ENCODE data around the gene SSR3. TPM values are rescaled to one million over a fixed set of nuclear protein-coding genes. Genes with fewer than 3 reads are reported as not detected.
"Not testable (repeated sequence)": the region's sequence is repeated elsewhere in the genome, so short reads cannot be mapped to it uniquely, and the experiment has no call there.

The SSR3 gene
- polyA plus RNA-seq (ENCODE audit: insufficient read length in 4 of 4) = 100 to 1,000 TPM; 136 to 152 (median 149) TPM

DNA sequence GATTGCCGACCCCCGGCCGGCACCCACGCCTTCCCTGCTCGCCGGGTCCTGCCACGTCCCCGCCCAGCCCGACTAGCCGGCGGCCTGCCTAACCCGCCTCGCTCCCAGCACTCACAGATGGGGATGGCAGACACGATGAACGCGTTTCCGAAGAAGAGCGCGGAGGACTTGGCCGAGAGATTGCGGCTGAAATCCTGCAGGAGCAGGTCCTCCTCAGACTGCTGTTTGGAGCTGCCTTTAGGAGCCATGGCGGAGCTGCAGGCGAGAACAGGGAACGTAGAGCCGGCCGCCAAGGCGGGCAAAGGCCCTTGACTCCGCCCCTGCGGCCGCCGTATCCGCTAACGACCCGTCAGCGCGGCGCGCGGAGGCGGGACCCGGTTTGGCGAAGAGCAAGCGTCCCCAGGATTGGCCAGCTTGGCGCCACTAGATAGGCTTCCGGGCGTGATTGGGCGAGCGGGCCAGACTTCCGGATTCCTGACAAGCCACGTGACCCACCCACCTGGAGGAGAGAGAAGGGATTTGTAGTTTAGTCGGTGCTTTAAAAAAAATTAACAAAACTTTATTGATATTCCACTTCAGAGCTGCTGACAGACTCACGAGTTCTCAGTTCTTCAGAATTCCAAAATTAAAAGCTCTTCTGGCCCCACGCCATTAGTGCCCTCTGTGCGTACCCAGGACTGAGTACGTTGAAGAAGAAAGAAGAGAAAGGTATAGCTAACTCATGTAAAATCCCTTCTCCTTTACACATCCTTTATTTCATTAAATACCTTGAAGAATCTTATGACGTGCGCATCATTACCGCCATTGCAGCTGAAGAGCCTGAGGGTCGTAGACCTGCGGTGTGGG, at the start of gene SSR3:
TSS of gene SSR3 (minus strand) at position 276 of the 846 bp plus-strand sequence. CDS start at position 248, 28 bp downstream.
- DNase-seq (ENCODE audit: low read depth in 4 of 4, low spot score in 3 of 4) = peak; percentile 95 to 98 (median 98)

GRCh38 chr3:156604064-156604641, 49.2 kb upstream of the SSR3 start:
- DNase-seq (ENCODE audit: low read depth in 4 of 4, low spot score in 3 of 4) = no peak

- no peak for DNase-seq (ENCODE audit: low read depth in 4 of 4, low spot score in 3 of 4)
Measured at GRCh38 chr3:156603379-156604017, 48.6 kb upstream of the SSR3 start.

GRCh38 chr3:156602424-156602823, 47.5 kb upstream of the SSR3 start:
- no peak for DNase-seq (ENCODE audit: low read depth in 4 of 4, low spot score in 3 of 4)

DNA sequence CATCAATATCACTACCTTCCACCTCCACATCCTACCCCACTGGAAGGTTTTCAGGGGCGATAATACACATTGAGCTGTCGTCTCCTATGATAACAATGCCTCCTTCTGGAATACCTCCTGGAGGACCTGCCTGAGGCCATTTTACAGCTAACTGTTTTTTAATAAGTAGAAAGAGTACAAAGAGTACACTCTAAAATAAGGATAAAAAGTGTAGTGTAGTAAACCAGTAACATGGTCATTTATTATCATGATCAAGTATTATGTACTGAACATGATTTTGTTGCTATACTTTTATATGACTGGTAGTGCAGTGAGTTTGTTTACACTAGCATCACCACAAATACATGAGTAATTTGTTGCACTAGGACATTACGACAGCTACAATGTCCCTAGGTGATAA, 46.6 kb upstream of the SSR3 start:
- DNase-seq (ENCODE audit: low read depth in 4 of 4, low spot score in 3 of 4) = no peak

DNA sequence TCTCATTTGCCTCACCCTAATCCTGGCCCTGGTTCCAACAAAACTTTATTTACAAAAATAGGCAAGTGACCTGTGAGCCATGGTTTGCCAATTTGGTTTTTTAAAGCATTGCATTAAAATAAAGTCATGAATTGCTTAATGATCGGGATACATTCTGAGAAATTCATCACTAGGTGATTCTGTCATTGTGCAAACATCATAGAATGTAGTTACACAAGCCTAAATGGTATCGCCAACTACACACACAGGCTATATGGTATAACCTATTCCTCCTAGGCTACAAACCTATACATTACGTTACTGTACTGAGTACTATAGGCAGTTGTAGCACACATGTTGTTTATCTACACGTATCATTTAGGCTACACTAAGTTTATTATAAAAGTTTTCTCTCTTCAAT, 45.9 kb upstream of the SSR3 start:
- no peak for DNase-seq (ENCODE audit: low read depth in 4 of 4, low spot score in 3 of 4)

DNA sequence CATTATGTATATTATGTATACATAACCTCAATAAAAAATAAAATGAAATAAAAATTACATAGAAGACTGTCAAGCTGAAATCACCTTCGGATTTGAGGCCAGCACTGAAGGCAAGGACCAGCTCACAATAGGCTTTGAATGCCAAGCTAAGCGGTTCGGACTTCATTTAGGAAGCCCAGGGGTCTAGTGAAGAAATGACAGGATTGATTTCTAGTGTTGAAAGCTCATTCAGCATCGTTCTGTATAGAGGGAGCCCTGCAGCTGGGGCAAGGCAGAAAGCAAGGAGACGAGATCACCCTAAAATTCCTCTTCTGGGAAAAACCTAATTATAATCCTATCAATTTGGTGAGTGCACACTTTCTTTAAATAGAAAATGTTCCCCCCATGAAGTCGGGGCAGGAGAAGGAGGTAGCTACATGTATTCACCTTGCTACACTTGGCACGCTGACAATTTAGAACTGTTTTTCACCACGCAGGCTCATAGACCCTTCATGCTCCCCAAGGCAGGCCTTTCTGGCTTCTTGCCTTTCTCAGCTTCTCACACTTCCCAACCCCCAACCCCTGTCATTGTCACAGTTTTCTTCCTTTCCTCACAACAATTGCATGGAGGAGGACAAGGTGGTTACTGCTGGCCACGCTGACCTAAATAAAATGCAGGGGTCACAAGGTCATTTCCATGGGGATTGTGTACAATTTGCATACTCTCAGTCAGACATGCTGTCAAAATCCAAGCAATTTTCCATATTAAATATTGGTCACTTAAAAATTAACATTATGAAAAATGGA, 44.4 kb upstream of the SSR3 start:
- DNase-seq (ENCODE audit: low read depth in 4 of 4, low spot score in 3 of 4) = no peak

GRCh38 chr3:156598413-156598812, 43.5 kb upstream of the SSR3 start:
- no peak for DNase-seq (ENCODE audit: low read depth in 4 of 4, low spot score in 3 of 4)

- DNase-seq (ENCODE audit: low read depth in 4 of 4, low spot score in 3 of 4) = no peak
Measured at GRCh38 chr3:156594219-156594683, 39.3 kb upstream of the SSR3 start.

- DNase-seq (ENCODE audit: low read depth in 4 of 4, low spot score in 3 of 4) = no peak
Measured at GRCh38 chr3:156593814-156594213, 38.9 kb upstream of the SSR3 start.

- DNase-seq (ENCODE audit: low read depth in 4 of 4, low spot score in 3 of 4) = not testable (repeated sequence)
Measured at GRCh38 chr3:156589806-156590205, 34.9 kb upstream of the SSR3 start.

- no peak for DNase-seq (ENCODE audit: low read depth in 4 of 4, low spot score in 3 of 4)
Measured at GRCh38 chr3:156587760-156588069, 32.8 kb upstream of the SSR3 start.

DNA sequence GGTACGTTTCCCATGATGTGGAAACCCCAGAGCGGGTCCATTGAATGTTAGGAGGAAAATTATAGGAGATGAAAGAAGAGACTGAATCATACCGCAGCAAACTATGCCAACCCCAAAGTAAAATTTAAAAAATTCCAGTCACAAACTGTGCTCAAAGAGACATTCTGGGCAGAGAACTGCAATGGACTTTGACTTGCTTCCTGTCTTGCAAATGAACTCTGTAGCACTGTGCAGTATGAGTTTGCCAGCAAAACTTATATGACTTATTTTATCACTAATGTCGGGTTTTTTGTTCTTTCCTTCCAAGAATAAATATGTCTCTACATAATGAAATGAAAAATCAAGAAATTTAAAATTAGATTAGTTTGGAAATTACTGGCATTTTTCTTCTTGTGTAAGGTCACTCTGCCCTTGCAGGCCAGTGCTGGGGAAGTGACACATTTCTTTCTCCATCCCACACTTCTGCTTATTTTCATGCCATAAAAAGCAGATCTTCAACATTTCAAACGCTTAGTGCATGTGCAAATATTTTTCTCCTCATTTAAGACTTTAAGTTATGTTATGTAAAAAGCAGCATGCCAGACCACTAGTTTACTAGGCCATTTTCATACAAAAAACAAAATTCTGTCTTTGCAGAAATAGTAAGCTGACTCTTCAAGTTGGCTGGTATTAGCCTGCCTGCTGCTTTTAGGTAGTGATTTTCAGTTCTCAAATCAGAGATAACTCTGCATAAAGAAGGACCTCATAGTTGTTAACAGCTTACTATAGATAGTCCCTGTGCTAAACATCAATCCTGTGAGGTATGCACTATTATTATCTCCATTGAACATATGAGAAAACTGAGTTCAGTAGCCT, 32.2 kb upstream of the SSR3 start:
- no peak for DNase-seq (ENCODE audit: low read depth in 4 of 4, low spot score in 3 of 4)

DNA sequence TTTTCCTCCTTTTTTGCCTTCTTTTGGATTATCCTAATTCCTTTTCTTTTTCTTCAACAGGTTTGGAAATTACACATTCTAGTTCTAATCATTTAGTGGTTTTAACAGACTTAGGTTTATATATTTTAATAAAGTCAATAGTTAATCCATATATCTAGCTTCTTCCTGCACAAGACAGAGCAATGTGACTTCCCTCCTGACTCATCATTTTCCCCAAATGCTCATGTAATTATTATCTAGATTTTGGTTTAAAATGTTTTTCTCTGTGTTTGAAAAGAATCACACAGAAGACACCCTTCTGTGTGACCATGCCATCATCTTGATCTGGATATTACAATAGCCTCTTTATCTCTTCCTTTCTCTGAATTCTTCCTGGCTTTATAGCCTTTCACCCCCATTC, 28.6 kb upstream of the SSR3 start:
- DNase-seq (ENCODE audit: low read depth in 4 of 4, low spot score in 3 of 4) = no peak

DNA sequence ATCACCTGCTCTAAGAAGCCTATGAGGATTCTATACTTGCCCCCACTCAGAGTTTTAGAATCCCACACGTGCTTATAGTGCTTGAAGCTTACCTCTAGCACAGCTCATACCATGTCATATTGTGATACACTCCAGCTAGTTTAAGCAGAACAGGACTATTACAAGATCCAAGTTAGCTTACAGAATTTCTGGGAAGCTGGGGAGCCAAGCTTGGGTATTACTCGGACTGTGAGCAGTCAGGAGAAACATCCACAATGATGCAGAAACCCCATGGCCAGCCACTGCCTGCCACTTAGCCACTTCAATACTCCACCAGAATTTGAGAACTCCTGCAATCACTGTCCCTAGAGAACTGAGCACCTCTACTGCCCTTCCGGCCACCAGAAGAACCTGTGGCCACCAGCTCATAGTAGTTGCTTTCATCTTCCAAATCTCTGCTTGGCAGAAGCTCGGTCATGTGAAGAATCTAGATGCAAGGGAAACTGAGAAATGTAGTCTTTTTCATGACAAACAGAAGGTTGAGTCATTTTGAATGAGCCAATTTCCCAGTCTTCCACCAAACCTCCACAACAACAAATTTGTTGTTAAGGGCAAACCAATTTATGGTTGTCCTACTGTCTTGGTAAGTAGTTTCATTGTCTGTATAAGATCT, 27.7 kb upstream of the SSR3 start:
- DNase-seq (ENCODE audit: low read depth in 4 of 4, low spot score in 3 of 4) = no peak

DNA sequence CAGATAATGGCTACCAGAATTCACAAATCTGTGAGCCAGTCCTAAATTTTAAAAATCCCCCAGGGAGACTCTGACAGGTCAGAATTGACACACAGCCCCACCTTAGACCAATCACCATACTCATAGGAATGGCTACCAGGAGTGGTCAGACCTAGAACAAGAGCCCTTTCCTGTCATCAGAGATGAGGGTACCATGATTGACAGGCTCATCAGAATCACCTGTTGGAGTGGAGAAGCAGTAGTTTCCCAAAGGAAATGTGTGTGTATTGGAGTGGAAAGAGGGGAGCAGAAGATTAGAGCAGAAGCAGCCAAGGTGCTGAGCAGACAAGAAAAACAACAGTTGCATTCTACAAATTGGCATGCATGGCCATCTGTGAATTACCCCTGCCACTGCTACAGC, 27.0 kb upstream of the SSR3 start:
- no peak for DNase-seq (ENCODE audit: low read depth in 4 of 4, low spot score in 3 of 4)

DNA sequence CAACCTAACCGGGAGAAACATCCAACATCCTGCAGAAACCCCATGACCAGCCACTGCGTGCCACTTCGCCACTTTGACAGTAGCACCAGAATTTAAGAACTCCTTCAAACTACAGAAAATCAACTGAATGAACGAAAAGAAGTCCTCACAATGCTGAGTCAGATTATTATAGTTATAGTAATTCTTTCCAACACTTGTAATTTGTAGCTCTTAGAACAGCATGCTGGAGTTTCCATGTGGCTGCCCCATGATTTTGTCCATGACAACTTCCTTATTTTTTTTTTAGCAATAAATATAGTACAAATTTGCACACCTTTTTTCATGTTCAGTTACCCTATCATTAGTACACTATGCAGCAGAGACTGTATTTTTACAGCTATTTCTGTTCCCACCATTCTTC, 26.1 kb upstream of the SSR3 start:
- no peak for DNase-seq (ENCODE audit: low read depth in 4 of 4, low spot score in 3 of 4)

DNA sequence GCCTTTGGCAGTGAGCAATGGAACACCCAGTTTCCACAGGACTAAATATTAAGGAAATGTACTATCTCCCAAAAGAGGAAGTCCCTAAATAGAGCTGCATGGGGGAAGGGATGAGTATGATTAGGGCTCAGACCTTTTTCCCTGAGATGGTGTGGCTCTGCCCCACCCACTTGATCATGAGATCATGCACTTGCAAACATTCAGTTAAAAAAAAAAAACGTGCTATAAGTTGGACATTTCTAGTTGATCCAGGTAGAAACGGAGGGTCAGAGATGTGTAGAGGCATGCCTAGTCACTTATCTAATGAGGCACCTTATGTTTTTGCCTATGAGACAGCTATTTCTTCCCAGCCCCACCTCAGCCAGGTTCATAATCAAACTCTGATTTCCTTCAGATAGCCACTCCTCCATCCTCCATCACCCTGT, 24.5 kb upstream of the SSR3 start:
- no peak for DNase-seq (ENCODE audit: low read depth in 4 of 4, low spot score in 3 of 4)

- no peak for DNase-seq (ENCODE audit: low read depth in 4 of 4, low spot score in 3 of 4)
Measured at GRCh38 chr3:156577736-156578135, 22.8 kb upstream of the SSR3 start.
